Measurements from ENCODE around the gene NINJ1. TPM values are rescaled to one million over a fixed set of nuclear protein-coding genes. Genes with fewer than 3 reads are reported as not detected.
A peak's percentile ranks its signal among the peaks of the same experiment; 100 is the strongest.

NINJ1 gene
- total and polyA plus RNA-seq, 2 of the 13 experiments (the other 11 are each of a cell fraction or from before 2014, with no cell fraction given), result 81.2 to 92.1 TPM

- TF ChIP-seq GATA4 (IDR thresholded peaks at IDR 0.05; ENCODE audit: borderline replicate concordance, low read depth) (no peak), ZNF616 (CRISPR knock-in tag; IDR thresholded peaks at IDR 0.05; ENCODE audit: low read depth) (no peak), SRSF9 (IDR thresholded peaks at IDR 0.05; ENCODE audit: borderline replicate concordance, insufficient read depth, low read depth, low read length, poor library complexity, severe bottlenecking) (no peak), ZNF468 (CRISPR knock-in tag; IDR thresholded peaks at IDR 0.05) (no peak), HDAC2 (CRISPR knock-in tag; IDR thresholded peaks at IDR 0.05) (peak; percentile 77), SP1 (IDR thresholded peaks at IDR 0.05) (no peak), SP1 (CRISPR knock-in tag; IDR thresholded peaks at IDR 0.05) (no peak), DPF2 (CRISPR knock-in tag; IDR thresholded peaks at IDR 0.05; ENCODE audit: borderline replicate concordance, low read depth) (peak; percentile 73), PBX3 (CRISPR knock-in tag; IDR thresholded peaks at IDR 0.05; ENCODE audit: borderline replicate concordance) (no peak), ZXDC (CRISPR knock-in tag; IDR thresholded peaks at IDR 0.05) (no peak), ZFP36L1 (CRISPR knock-in tag; IDR thresholded peaks at IDR 0.05) (no peak), ZNF160 (CRISPR knock-in tag; IDR thresholded peaks at IDR 0.05) (no peak), SRF (IDR thresholded peaks at IDR 0.05; ENCODE audit: low read depth, low read length) (no peak), TFAP4 (IDR thresholded peaks at IDR 0.05; ENCODE audit: borderline replicate concordance, low read depth) (peak; percentile 42; the same call in 1 of the 2 replicates), ZSCAN30 (CRISPR knock-in tag; IDR thresholded peaks at IDR 0.05) (no peak), THRA (CRISPR knock-in tag; IDR thresholded peaks at IDR 0.05; ENCODE audit: borderline replicate concordance) (peak; percentile 97), ZNF549 (CRISPR knock-in tag; IDR thresholded peaks at IDR 0.05) (no peak), ZNF382 (CRISPR knock-in tag; IDR thresholded peaks at IDR 0.05; ENCODE audit: borderline replicate concordance) (no peak)
- TF ChIP-seq, protein P1, sequence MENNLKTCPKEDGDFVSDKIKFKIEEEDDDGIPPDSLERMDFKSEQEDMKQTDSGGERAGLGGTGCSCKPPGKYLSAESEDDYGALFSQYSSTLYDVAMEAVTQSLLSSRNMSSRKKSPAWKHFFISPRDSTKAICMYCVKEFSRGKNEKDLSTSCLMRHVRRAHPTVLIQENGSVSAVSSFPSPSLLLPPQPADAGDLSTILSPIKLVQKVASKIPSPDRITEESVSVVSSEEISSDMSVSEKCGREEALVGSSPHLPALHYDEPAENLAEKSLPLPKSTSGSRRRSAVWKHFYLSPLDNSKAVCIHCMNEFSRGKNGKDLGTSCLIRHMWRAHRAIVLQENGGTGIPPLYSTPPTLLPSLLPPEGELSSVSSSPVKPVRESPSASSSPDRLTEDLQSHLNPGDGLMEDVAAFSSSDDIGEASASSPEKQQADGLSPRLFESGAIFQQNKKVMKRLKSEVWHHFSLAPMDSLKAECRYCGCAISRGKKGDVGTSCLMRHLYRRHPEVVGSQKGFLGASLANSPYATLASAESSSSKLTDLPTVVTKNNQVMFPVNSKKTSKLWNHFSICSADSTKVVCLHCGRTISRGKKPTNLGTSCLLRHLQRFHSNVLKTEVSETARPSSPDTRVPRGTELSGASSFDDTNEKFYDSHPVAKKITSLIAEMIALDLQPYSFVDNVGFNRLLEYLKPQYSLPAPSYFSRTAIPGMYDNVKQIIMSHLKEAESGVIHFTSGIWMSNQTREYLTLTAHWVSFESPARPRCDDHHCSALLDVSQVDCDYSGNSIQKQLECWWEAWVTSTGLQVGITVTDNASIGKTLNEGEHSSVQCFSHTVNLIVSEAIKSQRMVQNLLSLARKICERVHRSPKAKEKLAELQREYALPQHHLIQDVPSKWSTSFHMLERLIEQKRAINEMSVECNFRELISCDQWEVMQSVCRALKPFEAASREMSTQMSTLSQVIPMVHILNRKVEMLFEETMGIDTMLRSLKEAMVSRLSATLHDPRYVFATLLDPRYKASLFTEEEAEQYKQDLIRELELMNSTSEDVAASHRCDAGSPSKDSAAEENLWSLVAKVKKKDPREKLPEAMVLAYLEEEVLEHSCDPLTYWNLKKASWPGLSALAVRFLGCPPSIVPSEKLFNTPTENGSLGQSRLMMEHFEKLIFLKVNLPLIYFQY (CRISPR knock-in tag; IDR thresholded peaks at IDR 0.05; ENCODE audit: borderline replicate concordance), result peak; percentile 85; the same call in 1 of the 2 replicates
Measured at GRCh38 chr9:93116072-93116961, 17.7 kb downstream of the NINJ1 start (continued).
